SIG-M5 treated with dmso at 0.1 percent for 504 hours (cell line): Measurements from ENCODE around the gene SHISAL1.

ENCODE experiments used
- DNase-seq: peaks from one replicate; lab custom pipeline; 2025; ENCODE audit not compliant: unreplicated experiment; lab: John Stamatoyannopoulos, UW

Gene SHISAL1

DNA sequence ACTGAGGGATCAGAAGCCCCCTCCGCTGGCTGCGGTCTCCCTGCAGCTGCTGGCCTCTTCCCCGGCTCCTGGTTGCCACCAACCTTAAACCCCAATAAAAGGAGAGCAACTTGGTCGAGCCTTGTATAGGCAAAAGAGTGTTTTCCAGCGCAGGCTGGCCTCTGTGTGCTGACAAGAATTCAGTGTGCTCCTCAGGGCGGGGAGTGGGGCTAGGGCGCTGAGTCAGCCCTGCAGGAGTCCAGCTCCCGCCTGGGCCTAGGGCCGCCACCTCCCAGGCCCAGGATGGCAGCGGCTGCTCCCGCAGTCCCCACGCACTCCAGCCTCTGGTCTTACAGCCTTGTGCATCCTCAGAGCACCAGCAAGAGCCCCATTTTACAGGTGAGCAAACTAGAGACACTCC is at the start of gene SHISAL1:
Gene SHISAL1 (minus strand): TSS at position 186 of the 400 bp plus-strand sequence. CDS start 12,006 bp downstream, outside the sequence.
- DNase-seq, result no peak

DNA sequence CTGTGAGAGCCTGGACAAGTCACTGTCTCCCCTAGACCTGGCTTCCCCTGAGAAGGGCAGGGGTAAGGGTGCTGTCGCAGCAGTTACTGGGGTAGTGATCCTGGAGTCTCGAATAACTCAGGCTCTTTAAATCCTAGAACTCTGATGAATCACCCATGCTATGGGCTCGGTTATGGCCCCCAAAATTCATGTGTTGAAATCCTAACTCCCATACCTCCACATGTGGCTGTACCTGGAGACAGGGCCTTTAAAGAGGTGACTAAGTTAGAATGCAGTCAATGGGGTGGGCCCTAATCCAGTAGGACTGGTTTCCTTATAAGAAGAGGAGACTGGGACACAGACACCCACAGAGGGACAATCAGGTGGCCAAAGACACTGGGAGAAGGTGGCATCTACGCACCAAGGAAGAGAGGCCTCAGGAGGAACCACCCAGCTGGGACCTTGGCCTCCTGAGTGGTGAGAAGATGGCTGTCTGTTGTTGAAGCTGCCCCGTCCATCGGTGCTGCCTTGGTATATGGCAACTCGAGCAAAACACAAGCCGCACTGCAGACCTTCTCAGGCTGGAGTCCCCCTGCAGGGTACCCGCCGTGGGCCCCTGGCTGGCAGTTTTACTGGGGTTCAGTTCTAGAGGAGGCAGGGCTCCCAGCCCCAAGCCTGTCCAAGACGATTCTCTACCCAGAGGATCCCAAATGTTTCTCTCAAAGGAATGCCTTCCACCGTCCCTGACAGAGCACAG is 48.8 kb upstream of the SHISAL1 start:
- no peak for DNase-seq

DNA sequence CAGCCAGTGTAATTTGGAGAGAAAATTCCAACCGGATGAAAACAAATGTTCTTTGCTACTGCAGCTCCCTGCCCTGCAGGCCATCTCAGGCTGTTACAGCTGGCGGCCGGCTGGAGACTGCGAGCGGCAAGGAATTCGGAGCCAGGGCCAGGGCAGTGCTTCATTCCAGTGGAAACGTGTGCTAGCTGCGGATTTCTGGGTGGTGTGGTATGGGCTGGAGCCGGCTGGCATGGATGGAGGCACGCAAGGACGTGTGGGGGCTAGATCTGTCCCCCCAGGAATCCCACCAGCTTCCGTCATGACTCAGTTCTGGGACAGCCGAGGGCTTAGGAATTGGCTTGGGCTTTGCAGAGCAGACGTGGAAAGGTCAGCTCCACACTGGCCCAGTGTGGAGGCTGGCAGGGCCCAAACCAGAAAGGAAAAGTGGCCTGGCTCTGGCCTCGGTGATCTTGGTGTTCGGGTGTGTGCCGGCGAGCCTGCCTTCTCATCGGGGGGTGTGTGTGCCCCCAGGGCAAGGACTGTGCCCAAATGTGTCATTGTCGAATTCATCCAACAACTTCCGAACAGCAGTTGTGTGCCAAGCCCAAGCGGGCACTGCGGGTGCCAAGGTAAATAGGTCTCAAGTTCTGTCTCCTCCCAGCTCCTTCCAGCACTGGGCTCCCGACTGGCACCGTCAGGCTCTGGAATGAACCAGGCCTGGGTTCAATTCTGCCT is 48.1 kb upstream of the SHISAL1 start:
- no peak for DNase-seq

DNA sequence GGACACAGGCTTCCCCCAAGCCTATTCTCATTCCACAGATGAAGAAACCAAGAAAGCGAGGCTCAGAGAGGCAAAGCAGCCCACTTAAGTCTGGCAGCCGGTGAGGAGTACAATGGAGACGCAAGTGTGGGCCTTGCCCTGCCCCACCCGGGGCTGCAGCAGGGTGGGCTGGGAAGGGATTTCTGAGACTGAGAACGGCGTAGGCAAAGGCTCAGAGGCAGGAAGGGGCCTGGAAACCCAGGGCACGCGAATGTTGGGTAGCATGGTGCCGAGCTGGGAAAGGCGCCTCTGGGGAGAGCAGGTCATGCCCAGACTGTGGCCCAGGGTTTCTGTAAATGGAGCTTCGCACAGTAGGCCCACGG is 47.5 kb upstream of the SHISAL1 start:
- DNase-seq, result no peak

DNA sequence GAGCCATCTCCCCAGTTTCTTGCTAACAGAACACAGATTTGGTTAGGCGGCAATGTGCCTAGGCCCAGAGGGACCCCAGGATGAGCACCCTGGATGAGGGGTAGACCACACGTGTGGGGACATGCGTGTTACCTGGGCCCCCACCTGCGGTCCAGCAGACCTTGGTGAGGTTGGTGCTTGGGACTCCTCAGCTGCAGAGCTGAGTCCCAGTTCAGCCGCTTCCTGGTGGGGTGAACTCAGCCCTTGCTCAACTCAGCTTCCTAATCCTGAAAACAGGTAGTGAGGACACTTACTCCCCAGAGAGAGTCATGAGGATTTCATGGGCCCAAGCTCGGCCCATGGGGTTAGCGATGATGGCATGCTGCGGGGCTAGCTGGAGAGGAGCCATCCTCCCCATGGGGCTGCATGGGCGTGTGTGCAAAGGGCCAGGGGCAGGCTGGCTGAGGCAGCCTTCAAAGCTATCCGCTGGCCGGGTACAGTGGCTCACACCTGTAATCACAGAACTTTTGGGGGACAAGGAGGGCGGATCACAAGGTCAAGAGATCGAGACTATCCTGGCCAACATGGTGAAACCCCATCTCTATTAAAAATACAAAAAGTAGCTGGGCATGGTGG is 46.9 kb upstream of the SHISAL1 start:
- DNase-seq, result no peak

DNA sequence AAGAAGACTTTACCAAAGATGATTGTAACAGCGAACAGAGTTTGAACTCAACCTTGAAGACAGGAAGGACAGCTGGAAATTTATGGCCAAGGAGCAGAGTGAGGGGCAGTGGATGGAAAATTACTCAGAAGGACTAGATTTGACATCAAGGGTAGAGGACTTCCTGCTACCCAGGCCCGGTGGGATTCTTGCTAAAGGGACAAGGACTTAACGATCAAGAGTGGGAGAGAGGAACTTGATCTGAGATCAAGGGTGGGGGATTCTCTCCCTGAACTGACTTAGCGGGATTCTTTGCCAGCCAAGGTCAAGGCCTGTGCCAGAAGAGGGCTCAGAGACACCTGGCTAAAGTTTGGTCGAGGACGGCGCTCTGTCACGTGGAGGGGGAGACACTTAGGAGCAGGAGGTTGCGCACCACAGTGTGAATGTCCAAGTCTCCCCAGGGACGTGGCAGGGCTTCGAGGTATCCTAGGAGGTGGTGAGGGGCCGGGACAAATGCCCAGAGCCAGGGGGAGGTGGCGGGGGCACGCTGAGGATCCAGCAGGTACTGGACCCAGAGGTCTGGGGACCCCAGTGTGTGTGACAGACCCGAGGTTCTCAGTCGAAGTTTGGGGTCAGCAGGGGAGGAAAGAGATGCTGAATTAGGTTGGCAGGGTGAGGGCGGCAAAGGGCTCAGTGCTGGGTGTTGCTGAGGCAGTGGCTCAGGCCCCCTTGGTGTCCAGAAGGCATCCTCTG is 46.1 kb upstream of the SHISAL1 start:
- DNase-seq, result no peak

DNA sequence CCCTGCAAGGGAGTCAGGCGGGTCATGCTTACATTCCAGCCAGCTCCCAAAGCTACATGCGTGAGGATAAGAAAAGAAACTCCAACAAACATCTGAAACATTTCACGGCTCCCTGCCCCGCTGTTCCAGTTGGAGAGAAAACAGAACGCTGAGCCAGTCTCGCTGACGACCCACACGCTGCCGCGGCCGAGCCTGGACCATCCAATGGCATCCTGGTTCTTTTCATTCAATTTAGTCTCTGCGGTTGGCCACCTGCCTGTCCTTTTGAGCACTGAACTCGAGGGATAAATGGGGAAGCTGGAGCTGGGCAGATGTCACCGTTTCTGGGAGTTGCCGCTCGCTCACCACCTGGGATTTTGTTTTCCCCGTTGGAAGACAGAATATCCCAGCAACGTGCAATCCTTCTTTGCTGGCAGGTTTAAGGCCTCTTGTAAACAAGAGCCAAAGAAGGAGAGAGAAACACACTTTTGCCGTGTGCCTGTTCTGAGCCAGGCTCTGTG is 45.3 kb upstream of the SHISAL1 start:
- DNase-seq, result no peak

DNA sequence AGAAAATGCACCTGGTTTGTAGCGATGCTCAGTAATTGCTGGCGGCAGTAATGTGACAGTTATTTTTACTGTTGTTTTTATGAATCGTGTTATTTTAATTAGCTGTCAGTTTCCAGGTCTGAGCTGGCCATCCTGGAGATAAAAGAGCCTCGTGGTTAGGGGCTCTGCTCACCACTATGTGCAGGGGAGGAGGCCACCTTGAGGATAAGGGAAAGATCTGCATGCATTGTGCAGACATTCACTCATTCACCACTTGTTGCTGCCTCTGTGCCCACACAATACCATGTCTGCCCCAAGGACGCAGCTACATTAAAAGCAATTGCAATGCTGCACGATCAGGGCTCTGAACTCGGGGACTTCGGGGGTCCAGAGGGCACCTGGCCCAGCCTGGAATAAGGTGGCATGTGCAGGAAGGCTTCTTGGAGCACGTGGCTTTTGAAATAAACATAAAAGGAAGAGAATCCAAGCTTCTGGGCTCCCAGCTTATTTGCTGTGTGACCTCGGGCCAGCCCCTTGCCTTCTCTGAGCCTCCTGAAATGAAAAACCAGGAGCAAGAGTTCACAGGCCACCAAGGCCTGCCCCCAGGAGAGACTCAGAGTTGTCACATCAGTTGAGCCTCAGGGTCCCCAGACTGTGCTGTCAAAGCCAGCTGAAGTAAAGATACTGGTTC is 44.7 kb upstream of the SHISAL1 start:
- no peak for DNase-seq

DNA sequence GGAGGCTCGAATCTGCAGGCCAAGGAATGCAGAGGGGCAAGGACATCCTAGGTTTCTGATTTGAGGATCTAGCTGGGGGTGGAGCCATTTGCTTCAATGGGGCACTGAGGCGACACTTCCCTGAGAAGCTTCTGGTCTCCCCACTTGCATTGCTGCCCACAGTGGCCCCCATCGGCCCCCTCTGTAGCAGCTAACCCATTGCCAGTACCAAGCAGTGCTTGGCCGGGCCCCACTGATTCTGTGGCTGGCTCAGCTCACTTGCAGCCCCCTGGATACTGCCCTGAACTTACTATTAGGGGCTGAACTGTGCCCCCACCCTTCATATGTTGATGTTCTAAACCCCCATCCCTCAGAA is 42.9 kb upstream of the SHISAL1 start:
- DNase-seq, result no peak

DNA sequence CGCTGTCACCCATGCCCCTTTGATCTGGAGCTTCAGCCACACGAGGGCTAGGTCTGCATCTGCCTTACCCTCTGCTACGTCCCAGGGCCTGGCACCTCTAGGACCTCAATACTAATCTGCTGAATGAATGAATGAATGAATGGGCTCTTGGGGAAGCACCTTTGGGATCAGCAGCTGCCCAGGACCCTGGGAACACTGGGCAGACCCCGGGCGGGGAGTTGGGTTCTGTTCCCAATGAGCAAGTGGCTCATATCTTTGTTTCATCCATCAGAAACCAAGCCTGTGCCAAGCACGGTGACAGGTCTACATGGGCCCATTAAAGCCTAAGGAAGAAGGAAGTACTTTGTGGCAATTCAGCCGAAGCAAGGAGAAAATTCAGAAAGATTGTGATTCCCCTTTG is 41.5 kb upstream of the SHISAL1 start:
- DNase-seq, result no peak

DNA sequence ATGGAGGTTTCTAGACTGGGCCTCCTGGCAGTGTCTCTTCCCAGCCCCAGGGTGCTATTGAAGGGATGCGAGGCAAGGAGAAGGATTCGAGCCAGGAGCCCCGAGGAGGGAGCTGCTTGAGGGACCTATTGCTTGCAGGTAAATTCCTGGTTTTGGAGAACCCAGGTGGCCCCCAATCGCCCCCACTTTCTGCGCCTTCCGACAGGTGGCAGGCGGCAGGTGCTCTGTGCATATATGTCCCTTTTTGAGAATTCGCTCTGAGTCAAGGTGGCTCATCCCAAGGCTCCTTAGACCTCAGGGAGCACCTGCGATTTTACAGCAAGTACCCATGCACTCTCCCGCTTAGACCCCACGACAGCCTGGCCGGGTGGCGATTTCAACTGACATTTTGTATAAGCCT is 40.3 kb upstream of the SHISAL1 start:
- DNase-seq, result no peak

DNA sequence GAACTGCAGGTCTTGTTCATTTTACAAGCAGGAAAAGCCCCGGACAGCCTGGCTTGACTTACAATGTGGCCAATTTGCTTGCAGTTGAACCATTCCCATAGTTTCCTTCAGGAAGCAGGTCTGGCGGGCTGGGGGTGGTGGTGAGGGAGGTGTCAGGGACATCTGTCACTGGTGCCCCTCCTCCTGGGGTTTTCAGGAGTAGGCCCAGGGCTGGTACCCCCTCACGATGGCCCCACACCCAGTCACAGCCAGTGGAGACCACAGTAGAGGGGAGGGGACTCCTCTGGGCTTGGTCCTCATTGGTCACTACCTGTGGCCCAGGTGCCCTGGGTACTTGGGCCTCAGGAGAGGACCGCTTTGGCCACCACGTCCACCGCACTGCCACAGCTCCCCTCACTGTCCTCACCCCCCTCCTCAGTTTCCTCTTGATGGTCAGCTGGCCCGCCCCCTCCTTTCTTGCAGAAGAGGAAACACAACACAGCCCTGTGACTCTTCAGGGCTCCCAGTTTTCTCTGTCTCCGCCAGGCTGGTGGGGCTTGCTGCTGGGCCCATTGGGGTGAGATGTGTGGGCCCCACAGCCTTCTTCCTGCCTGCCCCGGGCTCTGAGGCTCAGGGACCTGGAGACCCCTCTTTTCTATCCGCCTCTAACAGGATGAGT is 39.8 kb upstream of the SHISAL1 start:
- DNase-seq, result no peak

DNA sequence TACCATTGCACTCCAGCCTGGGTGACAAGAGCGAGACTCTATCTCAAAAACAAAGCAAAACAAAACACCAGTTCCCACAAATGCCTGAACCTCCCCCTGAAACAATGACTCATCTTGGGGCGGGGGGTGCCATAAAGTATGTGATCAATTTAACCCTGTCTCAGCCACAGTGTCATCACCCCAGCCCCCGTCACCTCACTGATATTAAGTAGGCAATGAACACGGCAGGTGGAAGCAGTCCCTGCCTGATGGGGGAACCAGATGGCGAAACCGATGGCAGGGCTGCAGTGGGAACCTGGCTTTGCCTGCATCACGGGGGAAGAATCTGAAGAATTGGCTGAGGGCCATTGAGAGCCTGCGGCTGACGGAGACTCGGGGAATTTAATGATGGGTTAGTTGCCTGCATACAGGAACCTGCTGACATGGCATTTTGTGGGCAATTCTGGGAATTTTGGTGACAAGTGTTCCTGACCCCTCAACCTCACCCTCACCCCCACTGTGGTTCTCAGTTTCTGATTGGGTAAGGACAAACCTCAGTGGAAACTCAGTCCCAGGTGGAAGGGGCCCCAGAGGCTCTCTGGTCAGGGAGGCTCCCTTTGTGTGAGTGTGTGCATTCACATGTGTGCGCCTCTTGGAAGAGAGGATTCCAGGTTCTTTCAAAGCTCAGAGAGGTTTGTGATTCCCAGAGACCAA is 39.1 kb upstream of the SHISAL1 start:
- no peak for DNase-seq

DNA sequence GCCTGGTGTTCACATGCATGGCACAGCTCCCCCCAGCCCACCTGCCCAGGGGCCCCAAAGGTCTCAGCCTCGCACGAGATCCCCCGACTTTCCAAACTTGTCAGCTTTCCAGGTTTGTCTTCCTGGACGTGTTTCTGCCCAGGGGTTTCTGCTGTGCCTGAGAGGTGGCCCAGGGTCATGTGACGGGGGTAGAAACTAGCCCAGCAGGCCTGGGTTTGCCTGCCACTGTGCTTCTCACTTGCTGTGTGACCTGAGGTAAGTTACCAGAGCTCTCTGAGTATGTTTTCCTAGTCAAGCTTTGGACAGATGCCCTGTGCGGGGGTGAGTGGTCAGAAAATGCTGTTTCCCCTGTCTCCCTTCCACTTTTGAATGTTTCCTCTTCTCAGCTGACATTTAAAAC is 38.3 kb upstream of the SHISAL1 start:
- DNase-seq, result no peak

DNA sequence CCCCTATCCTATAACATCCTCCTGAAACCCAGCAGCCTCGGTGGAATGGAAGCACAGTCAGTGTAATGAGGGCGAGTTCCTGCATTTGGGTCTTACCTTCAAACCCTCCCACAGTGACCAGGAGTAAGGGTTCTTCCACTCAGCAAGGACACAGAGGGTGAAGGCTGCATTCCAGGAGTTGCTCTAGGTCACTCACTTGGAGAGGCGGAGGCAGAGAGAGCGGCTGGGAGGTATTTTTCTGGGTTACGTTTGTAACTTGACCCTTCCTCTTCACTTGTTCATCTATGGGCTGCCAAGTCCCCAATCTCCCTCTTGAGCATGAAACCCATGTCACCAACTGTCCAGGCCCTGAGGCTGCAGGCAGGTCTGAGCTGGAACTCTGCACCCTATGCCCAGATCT is 36.8 kb upstream of the SHISAL1 start:
- no peak for DNase-seq

DNA sequence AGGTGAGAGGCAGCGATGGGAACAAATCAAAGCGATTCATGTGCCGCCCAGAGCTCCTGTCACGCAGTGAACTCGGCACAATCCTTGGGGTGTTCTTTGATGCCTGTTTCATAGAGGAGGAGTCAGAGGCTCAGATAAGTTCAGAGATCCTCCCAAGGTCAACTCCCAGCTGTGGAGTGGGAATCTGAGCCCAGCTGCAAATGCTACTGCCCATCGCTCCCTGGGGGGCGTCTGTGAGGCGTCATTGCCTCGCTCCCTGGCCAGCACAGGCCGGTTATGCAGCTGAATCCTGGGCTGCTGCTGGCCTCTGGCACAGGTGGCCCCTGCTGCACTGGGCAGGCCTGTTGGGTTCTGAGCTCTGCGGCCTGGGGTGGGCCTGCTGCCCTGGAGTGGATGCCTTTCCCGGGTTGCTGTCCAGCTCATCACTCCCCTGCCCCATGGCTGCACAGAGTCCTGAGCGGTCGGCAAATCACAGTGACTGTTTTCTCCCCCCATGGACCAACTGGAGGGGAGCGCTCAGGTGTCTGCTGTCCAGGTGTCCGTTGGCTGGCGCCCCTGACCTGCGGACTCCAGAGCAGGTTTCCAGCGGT is 36.3 kb upstream of the SHISAL1 start:
- no peak for DNase-seq

DNA sequence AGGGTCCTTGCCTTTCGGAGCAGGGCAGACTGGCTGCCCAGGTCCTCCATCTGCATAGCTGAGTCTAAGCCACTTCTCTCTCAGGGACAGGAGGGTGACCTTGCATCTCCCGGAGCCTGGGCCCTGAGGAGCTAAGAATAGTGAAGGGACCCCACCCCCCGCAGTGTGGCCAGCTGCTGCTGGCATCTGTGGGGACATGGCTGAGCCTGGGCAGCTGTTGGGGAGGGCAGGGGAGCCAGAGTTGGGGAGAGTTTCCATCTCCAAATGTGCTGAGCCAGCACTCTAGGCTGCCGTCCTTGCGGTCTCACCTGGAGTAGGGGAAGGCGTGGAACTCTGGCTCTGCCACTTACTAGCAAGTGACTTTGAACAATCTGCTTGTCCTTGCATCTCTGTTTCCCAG is 34.8 kb upstream of the SHISAL1 start:
- no peak for DNase-seq

DNA sequence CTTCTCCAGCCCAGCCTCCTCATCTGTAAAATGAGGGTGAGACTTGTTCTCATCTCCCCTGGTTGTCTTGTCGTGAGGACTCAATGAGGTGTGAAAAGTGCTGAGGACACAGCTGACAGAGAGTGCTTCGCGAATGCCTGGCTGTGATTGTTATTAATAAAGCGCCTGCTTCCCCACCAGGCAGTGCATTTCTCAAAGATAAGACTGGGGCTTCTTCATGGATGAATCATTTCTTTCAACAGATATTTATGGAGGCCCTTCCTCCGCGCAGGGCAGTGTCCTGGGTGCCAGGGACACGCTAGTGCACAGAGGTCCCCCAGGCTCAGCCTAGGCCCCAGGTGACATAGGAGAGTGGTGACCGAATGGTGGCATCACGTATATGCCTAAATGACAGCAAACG is 34.3 kb upstream of the SHISAL1 start:
- DNase-seq, result no peak

DNA sequence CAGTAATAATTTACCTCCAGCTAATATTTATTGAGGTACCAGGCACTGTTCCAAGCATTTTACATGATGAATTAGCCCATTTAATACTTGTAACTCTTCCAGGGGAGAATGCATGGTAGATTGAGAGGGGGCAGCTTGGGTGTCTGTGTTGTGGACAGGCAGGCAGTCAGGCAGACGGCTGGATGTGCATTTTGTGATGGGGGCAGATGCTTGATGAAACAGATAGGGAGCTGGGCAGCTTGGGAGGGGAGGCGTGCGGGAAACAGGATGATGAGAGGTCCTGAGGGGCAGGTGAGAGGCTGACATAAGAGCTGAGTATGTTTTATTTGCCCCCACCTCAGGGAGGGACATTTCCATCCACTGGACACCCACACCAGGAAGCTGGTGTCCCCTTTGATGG is 33.1 kb upstream of the SHISAL1 start:
- no peak for DNase-seq

DNA sequence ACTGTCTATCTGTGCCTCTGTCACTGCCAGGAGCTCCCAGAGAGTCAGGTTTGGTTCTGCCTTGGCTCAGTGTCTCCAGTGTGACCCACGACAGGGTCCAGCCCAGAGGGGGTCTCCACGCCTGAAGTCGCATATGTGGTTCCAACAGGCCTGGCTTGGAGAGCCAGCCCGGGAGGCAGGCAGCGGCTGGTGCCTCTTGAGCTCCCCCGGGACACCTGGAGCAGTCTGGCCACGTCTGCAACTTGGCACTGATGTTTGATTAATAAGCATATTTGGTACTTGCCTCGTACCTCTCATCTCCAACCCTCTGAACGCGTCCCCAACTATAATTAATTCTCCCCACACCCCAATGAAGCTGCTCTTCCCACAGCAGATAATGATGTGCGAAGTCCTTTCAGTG is 31.7 kb upstream of the SHISAL1 start:
- DNase-seq, result no peak
